H9 (cell line): ENCODE results near the gene YWHAQ. TPM values are rescaled to one million over a fixed set of nuclear protein-coding genes. Genes with fewer than 3 reads are reported as not detected.

Source experiments
- DNase-seq: peaks from one replicate; pipeline ENCODE4 v3.0.0-alpha.2; 2017
- H2AFZ ChIP-seq: one replicate; pipeline ENCODE4 v1.6.1; 2013; ENCODE audit warnings: mild to moderate bottlenecking, low read length, control low read depth, moderate library complexity
- H2AK5ac ChIP-seq: 2 replicates; pipeline ENCODE4 v1.6.1; 2013; ENCODE audit warnings: low read length, control low read depth, mixed read lengths; ENCODE audit not compliant: insufficient read length
- H2BK120ac ChIP-seq: one replicate; pipeline ENCODE4 v1.6.1; 2013; ENCODE audit warnings: low read depth, mild to moderate bottlenecking, low read length, control low read depth, inconsistent platforms; ENCODE audit not compliant: poor library complexity, severe bottlenecking
- H2BK12ac ChIP-seq: 2 replicates; pipeline ENCODE4 v1.6.1; 2013; ENCODE audit warnings: low read length, control low read depth, mixed read lengths, low read depth; ENCODE audit not compliant: insufficient read length
- H2BK15ac ChIP-seq: 2 replicates; pipeline ENCODE4 v1.6.1; 2013; ENCODE audit warnings: low read depth, low read length, control low read depth
- H2BK20ac ChIP-seq: one replicate; pipeline ENCODE4 v1.6.1; 2013; ENCODE audit warnings: low read depth, mild to moderate bottlenecking, low read length, control low read depth, inconsistent platforms; ENCODE audit not compliant: poor library complexity, severe bottlenecking
- H2BK5ac ChIP-seq: 2 replicates; pipeline ENCODE4 v1.6.1; 2013; ENCODE audit warnings: low read length, control low read depth, mixed read lengths; ENCODE audit not compliant: insufficient read length
- H3K14ac ChIP-seq: 2 replicates; pipeline ENCODE4 v1.6.1; 2013; ENCODE audit warnings: low read length, control low read depth; ENCODE audit not compliant: insufficient read depth
- H3K18ac ChIP-seq: 2 replicates; pipeline ENCODE4 v1.6.1; 2013; ENCODE audit warnings: low read depth, mild to moderate bottlenecking, mixed read lengths, low read length, control low read depth; ENCODE audit not compliant: insufficient read length
- H3K23ac ChIP-seq: 2 replicates; pipeline ENCODE4 v1.6.1; 2013; ENCODE audit warnings: low read length, control low read depth, mixed read lengths, low read depth; ENCODE audit not compliant: insufficient read length
- H3K23me2 ChIP-seq: 2 replicates; pipeline ENCODE4 v1.6.1; 2013; ENCODE audit warnings: low read depth, mild to moderate bottlenecking, mixed read lengths, low read length, control low read depth; ENCODE audit not compliant: insufficient read length, poor library complexity, severe bottlenecking
- H3K27ac ChIP-seq: 2 replicates; pipeline ENCODE4 v1.5.1; 2013; ENCODE audit warnings: low read length, control low read depth, mixed read lengths, low read depth; ENCODE audit not compliant: insufficient read length
- H3K27me3 ChIP-seq: 2 replicates; pipeline ENCODE4 v1.6.1; 2013; ENCODE audit warnings: low read length, control low read depth, inconsistent platforms; ENCODE audit not compliant: insufficient read depth
- H3K4ac ChIP-seq: 2 replicates; pipeline ENCODE4 v1.6.1; 2013; ENCODE audit warnings: low read depth, mild to moderate bottlenecking, control low read depth, inconsistent platforms, low read length, moderate library complexity
- H3K4me1 ChIP-seq: 2 replicates; pipeline ENCODE4 v1.6.1; 2013; ENCODE audit warnings: low read length, control low read depth, inconsistent platforms; ENCODE audit not compliant: insufficient read depth
- H3K4me2 ChIP-seq: 2 replicates; pipeline ENCODE4 v1.6.1; 2013; ENCODE audit warnings: low read length, control low read depth, mixed read lengths; ENCODE audit not compliant: insufficient read length, insufficient read depth
- H3K56ac ChIP-seq: 2 replicates; pipeline ENCODE4 v1.6.1; 2013; ENCODE audit warnings: low read depth, mild to moderate bottlenecking, mixed read lengths, low read length, control low read depth; ENCODE audit not compliant: insufficient read length
- H3K79me1 ChIP-seq: 2 replicates; pipeline ENCODE4 v1.6.1; 2013; ENCODE audit warnings: low read depth, mild to moderate bottlenecking, moderate library complexity, low read length, control low read depth, inconsistent platforms; ENCODE audit not compliant: insufficient read depth, poor library complexity, severe bottlenecking
- H3K79me2 ChIP-seq: 2 replicates; pipeline ENCODE4 v1.6.1; 2013; ENCODE audit warnings: low read length, control low read depth, inconsistent platforms; ENCODE audit not compliant: insufficient read depth
- H3K9ac ChIP-seq: 2 replicates; pipeline ENCODE4 v1.6.1; 2013; ENCODE audit warnings: low read length, control low read depth, mixed read lengths; ENCODE audit not compliant: insufficient read length; ENCODE audit errors: extremely low read depth
- H3K9me3 ChIP-seq: one replicate; pipeline ENCODE4 v1.6.1; 2013; ENCODE audit warnings: low read depth, low read length, inconsistent platforms; ENCODE audit not compliant: control insufficient read depth
- H3T11ph ChIP-seq: one replicate; pipeline ENCODE4 v1.6.1; 2013; ENCODE audit warnings: mild to moderate bottlenecking, low read length, control low read depth, inconsistent platforms
- H4K20me1 ChIP-seq: one replicate; pipeline ENCODE4 v1.6.1; 2013; ENCODE audit not compliant: control insufficient read depth, insufficient read length, insufficient read depth
- H4K5ac ChIP-seq: 2 replicates; pipeline ENCODE4 v1.6.1; 2013; ENCODE audit warnings: low read depth, mild to moderate bottlenecking, mixed read lengths, low read length, control low read depth; ENCODE audit not compliant: insufficient read length
- H4K8ac ChIP-seq: replicated peaks from 2 replicates; pipeline ENCODE4 v1.6.1; 2013; ENCODE audit warnings: low read length, control low read depth, mixed read lengths, low read depth; ENCODE audit not compliant: insufficient read length
- H4K91ac ChIP-seq: 2 replicates; pipeline ENCODE4 v1.6.1; 2013; ENCODE audit warnings: low read depth, mild to moderate bottlenecking, moderate library complexity, mixed read lengths, low read length, control low read depth; ENCODE audit not compliant: insufficient read length
- H3K27ac Mint-ChIP-seq, 3 experiments: 2 replicates in 2 of 3; 3 replicates in 1 of 3; pipeline ENCODE4 v1.8.0; 2020 to 2021; ENCODE audit warnings: mixed read lengths in 3 of 3, mild to moderate bottlenecking in 1 of 3, moderate library complexity in 1 of 3
- H3K27me3 Mint-ChIP-seq: 2 replicates; pipeline ENCODE4 v1.8.0; 2021; ENCODE audit warnings: low read depth, mild to moderate bottlenecking, moderate library complexity, mixed read lengths
- H3K36me3 Mint-ChIP-seq, 3 experiments: 2 replicates in 2 of 3; 3 replicates in 1 of 3; pipeline ENCODE4 v1.8.0; 2020 to 2021; ENCODE audit warnings: low read depth in 3 of 3, mixed read lengths in 3 of 3; ENCODE audit not compliant: insufficient read depth in 1 of 3
- H3K4me1 Mint-ChIP-seq, 2 experiments: 2 replicates each; pipeline ENCODE4 v1.8.0; 2020; ENCODE audit warnings: mixed read lengths in 2 of 2
- H3K4me3 Mint-ChIP-seq, 2 experiments: 2 replicates in 1 of 2; 3 replicates in 1 of 2; pipeline ENCODE4 v1.8.0; 2020 to 2021; ENCODE audit warnings: mild to moderate bottlenecking in 2 of 2, mixed read lengths in 2 of 2, moderate library complexity in 1 of 2
- H3K9me3 Mint-ChIP-seq, 2 experiments: 2 replicates in 1 of 2; 3 replicates in 1 of 2; pipeline ENCODE4 v1.8.0; 2020; ENCODE audit warnings: mild to moderate bottlenecking in 2 of 2, mixed read lengths in 2 of 2, moderate library complexity in 1 of 2
- CTCF ChIP-seq: fragments of 200-600 bp; sonication (generic); conservative IDR thresholded peaks from 3 replicates; pipeline ENCODE4 v1.8.0; 2021; ENCODE audit warnings: antibody characterized with exemption, mild to moderate bottlenecking
- WGBS: extraction: QIAGEN DNeasy Blood & Tissue Kit; methylation state at CpG from one replicate; pipeline ENCODE4 v1.1.7; 2013; ENCODE audit warnings: missing lambda C conversion rate, low lambda C conversion rate, mixed read lengths; ENCODE audit not compliant: insufficient read length; ENCODE audit errors: extremely low coverage; 5-methylcytosine and 5-hydroxymethylcytosine counted together
- total RNA-seq: library from RNA; stranded (reverse); gene quantifications from 2 replicates; pipeline ENCODE4 v1.2.1, GENCODE V29; 2021

Gene YWHAQ
- total RNA-seq, 1 experiment from 2014 or later, result 374 TPM

DNA sequence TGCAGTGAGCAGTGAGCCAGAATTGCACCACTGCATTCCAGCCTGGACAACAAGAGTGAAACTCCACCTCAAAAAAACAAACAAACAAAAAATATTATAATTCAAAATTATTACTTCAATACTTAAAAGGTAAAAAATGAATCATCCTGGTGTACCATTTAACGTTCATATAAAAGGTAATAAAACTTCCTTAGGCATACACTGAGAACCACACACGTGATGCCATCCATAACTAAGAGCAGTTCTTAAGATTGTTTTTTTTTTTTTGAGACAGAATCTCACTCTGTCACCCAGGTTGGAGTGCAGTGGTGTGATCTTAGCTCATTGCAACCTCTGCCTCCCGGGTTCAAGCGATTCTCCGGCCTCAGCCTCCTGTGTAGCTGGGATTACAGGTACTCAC lies 29.4 kb downstream of the YWHAQ start:
- Histone ChIP-seq H4K8ac (no peak overlapping the region), H3K4me1 (no peaks in the 10 kb centered on the region; the same call in 1 of the 2 replicates), H3K27me3 (no peaks in the 10 kb centered on the region), H2BK5ac (no peak overlapping the region), H3K27ac (no peak overlapping the region), H2BK12ac (no peak overlapping the region), H3K4ac (no peak overlapping the region), H3K9ac (no peak overlapping the region), H3K79me1 (peaks cover 13% of the 10 kb centered on the region), H4K20me1 (no peaks in the 10 kb centered on the region), H3K23me2 (no peaks in the 10 kb centered on the region), H4K5ac (no peak overlapping the region), H3K18ac (no peak overlapping the region), H3K79me2 (peaks cover 30% of the 10 kb centered on the region; the same call in 1 of the 2 replicates), H2BK120ac (no peak overlapping the region), H2AK5ac (no peak overlapping the region), H4K91ac (no peak overlapping the region), H3K9me3 (no peaks in the 10 kb centered on the region), H3K23ac (no peak overlapping the region), H3K4me2 (no peak overlapping the region), H2AFZ (no peak overlapping the region), H3T11ph (no peak overlapping the region), H3K14ac (no peak overlapping the region), H2BK15ac (no peak overlapping the region), H3K56ac (no peak overlapping the region), H2BK20ac (no peak overlapping the region)
- no peak overlapping the region for H3K27ac Mint-ChIP-seq
- DNase-seq, result no peak
- H3K4me3 Mint-ChIP-seq, result no peak overlapping the region
- no peaks in the 10 kb centered on the region for H3K27me3 Mint-ChIP-seq
- TF ChIP-seq CTCF, result no peak
- peaks cover 20 to 27% of the 10 kb centered on the region in 2 experiments for H3K9me3 Mint-ChIP-seq
- peaks cover 45 to 62% (median 59%) of the 10 kb centered on the region in 3 experiments for H3K36me3 Mint-ChIP-seq
- peaks cover 0 to 22% of the 10 kb centered on the region in 2 experiments; a peak in 2 of 4 replicates for H3K4me1 Mint-ChIP-seq
- WGBS, result no CpG with 5 or more reads among the region's 5 CpGs
